NCI-H2029 treated with DMSO at 0.1 percent for 48 hours (cell line): ENCODE data around the gene TSR3.
"Not testable (repeated sequence)": the region's sequence is repeated elsewhere in the genome, so short reads cannot be mapped to it uniquely, and the experiment has no call there.

Experiments used
- DNase-seq: peaks from one replicate; lab custom pipeline; 2025; lab: John Stamatoyannopoulos, UW

TSR3 gene

GRCh38 chr16:1337486-1337885, 14.2 kb downstream of the TSR3 start:
- DNase-seq: no peak

DNA sequence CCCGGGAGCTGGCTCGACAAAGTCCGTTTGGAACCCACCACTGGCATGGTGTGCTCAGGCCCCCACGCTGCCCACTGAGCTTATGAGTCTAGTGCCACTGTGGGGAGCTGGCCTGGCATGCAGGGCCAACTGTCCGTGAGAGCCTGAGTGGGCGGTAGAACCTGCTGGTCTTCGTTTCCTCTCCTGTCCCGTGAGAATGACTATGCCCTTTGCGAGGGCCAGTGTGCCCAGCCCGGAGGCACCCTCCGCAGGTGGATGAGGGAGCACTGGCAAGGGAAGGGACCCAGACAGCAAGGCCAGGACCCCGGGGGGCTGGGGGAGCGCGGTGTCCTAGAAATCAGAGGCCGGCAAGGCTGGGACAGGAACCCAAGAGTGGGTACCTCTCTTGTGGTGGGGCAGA, 15.1 kb downstream of the TSR3 start:
- no peak for DNase-seq

DNA sequence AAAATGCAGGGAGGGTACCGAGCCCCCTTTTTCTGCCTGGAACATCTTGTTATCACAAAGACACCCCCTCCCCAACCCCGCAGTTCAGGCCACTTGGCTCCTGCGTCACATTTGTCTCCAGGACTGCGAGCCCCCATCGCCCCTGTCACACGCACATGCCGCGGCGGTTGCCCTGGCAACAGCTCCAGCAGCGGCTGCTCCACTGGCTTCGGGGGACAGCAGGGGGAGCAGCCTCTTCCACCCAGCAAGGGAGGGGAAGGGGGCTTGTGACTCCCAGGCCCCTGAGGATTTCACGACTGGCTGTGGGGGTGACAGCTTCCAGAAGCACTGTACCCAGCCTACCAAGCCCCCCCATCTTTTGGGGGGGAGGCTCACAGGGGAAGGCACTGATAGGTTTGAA, 15.7 kb downstream of the TSR3 start:
- no peak for DNase-seq

DNA sequence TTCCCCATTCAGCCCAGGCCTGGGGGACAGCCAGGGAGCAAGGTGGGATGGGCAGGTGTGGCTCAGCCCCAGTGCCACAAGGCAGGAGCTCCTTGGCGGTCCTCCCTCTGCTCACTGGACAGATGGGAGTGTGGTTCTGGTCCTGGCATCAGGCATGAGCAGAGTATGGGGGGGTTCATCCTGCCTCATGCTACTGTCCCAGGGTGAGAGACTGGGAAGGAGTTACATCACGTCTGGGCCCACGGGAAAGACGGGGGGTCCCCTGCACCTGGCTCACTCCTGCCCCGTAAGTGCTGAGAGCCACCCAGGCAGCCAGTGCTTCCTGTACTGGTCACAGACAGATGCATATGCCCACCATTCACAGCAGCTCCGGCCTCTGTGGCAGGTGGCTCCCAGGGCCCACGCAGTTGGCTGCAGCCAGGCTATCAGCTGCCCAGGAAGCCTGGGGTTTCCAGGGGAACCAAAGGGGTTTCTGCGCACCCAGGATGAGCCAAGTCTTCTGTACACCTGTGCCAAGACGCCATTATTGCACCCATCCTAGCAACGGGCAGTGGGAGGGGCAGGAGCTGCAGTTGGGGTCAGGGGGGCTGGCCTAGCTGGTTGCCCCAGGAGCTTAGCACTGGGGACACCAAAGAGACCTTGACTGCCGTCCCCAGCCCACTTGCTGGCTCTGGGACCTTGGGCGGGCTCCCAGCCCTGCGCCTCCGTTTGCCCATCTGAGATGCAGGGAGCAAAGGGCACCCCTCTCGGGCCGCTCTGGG, 16.3 kb downstream of the TSR3 start:
- no peak for DNase-seq

GRCh38 chr16:1334739-1335138, 16.9 kb downstream of the TSR3 start:
- DNase-seq: no peak

DNA sequence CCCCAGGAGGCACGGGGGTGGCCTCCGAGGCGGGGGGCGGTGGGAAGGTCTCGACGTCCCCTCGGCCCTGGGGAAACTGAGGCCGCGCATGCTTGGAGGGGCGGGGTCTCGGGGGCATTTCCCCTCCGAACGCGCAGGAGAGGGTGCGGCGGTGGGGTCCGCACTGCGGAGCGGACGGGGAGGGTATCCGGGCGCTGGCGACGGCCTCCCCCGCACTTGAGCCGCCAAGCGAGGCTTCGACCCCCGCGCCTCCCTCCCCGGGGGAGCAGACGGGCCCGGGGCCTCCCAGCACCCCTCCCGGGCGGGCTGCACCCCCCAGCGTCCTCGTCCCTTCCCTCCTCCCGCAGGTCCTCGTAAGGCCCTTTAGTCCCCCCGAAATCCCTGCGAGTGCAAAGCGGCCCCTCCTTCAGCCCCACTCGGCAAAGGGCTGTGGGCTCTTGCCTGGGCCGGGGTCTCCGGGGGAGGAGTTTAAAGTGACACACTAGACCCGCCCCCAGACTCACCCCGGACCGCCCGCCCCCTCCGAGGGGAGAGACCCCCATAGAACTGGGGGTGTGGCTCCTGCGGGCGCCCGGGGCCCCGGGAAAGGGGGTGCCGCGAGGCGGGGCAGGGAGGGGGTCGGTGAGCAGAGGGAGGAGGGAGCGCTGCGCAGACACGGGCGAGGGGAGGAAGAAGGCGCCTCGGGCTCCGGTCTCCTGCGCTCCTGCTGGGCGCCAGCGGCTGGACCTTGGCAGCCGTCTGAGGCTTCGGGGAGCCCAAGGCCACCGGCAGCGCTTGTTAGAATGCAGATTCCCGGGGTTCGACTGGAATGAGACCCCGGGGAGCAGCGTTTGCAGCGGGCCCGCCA, 17.6 kb downstream of the TSR3 start:
- DNase-seq: no peak

GRCh38 chr16:1333149-1333812, 18.4 kb downstream of the TSR3 start, which contains the start of gene BAIAP3:
Gene BAIAP3 (plus strand): TSS chr16:1333645. CDS start chr16:1338550, 4,905 bp downstream.
- no peak for DNase-seq

- DNase-seq: no peak
Observed at GRCh38 chr16:1332618-1333148, 19.0 kb downstream of the TSR3 start.

- peak; percentile 70 for DNase-seq
Observed at GRCh38 chr16:1331712-1332617, 19.7 kb downstream of the TSR3 start.

DNA sequence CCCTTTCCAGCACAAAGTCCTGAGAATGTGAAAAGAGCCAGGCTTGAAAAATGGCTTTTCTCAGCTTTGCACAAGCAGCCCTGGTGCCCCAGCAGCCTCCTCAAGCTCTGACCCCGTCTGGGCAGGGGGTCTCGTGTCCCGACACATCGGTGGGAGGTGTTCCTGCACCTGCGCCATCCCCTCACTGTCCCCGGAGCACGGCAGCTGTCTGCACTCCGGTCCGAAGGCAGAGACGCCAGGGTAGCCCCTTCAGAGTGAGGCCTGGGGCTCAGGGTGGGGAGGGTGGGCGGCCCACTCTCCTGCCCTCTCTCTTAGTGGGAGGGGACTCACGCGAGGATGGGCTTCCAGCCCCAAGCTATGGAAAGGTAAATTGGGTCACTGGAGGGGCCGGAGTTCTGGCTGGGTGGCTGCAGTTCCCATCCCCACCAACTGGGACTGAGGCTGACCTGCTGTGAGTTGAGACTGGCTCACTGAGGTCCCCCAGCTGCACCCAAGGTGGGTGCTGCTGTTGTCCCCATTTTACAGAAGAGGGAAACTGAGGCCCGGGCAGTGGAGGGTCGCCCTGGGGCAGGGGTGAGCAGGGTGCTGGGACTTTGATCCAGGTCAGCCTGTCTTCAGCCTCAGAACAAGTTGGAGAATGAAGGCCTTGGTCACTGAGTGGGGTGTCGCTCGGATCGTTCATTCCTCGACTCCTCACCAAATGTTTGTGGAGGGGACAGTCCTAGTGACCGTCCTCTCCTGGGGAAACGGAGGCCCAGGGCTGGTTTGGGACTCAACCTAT, 20.6 kb downstream of the TSR3 start:
- no peak for DNase-seq

GRCh38 chr16:1330260-1330914, 21.3 kb downstream of the TSR3 start:
- DNase-seq: no peak

DNA sequence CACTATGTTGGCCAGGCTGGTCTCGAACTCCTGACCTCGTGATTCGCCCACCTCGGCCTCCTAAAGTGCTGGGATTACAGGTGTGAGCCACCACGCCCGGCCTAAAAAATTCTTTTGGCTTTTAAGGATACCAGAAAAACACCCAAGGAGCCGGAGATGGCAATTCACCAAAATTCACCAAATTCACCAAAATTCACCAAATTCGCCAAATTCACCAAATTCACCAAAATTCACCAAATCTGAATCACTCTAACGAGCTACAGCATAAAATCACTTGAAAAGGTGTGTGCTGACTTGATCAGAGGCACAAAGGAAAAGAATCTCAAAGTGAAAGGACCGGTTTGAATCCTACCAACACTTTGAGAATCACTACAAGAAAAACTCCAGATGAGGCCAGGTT, 22.7 kb downstream of the TSR3 start:
- DNase-seq: not testable (repeated sequence)

DNA sequence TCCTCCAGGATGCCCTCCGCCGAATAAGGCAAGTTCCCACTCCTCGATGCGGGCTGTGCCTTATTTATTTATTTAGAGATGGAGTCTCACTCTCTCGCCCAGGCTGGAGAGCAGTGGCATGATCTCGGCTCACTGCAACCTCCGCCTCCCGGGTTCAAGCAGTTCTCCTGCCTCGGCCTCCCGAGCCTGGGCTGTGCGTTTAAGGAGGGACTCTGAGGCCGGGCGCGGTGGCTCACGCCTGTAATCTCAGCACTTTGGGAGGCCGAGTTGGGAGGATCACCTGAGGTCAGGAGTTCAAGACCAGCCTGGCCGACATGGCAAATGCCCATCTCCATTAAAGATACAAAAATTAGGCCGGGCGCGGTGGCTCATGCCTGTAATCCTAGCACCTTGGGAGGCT, 23.5 kb downstream of the TSR3 start:
- DNase-seq: not testable (repeated sequence)

DNA sequence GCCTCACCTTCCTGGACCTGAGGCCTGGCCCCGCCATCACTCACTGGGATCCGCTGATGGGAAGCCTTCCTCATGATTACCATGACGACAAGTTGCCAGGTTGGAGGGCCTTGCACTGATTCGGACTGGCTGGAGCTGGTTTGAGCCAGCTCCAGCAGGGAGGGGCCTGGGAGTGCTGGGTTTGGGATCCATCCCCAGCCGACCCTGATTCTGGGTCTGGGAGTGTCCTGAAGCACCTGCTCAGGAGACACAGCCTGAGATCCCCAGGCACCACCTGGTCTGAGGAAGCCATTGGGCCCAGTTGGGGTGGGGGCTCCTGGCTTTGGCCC, 24.1 kb downstream of the TSR3 start:
- DNase-seq: no peak

GRCh38 chr16:1326946-1327618, 24.6 kb downstream of the TSR3 start:
- DNase-seq: no peak

DNA sequence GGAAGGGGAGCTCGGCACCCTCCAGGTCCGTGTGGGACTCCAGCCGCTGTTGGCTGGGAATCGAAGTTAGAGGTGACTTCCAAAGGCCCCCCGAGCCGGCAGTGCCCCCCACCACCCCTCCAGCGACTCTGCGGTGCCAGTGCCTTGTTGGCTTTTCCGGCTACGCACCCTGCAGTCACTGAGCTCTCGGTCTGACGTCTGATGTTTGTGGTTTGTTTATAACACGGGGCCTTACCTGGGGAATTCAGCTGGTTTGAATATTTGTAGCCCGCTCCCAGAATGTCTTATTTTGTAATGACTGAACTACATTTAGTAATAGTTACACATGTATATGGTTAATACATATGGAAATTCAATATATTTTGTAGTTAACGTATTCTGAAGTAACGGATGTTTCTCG, 25.3 kb downstream of the TSR3 start:
- DNase-seq: no peak

DNA sequence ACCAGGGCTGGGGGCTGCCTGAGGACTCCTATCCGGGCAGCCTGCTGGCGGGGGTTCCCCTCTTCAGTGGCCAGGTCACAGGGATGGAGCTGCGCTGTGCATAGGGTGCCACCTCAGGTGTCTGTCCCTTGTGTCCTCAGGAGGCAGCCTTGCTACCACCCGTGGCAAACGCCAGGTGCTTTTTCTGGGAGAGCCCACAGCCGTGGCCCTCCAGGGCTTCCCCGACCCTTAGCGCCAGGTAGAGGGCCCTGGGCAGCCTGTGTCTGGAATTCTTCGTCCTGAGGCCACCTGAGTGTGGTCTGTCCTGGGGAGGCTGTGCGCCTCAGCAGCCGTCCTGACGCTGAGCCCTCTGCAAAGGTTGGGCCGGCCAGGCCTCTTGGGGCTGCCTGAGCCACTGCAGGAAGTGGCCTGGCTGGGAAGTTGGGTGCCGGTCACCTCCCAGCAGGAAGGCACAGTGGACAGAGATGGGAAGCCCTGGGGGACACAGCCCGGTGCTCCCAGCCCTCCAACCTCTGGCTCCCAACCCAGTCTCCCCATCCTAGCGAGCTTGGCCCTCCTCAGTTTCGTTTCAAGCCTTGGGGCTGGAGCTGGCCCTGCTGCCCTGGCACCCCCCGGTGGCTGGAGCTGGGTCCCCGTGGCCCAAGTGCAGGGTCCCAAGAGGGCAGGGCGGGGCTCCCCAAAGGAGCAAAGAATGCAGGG, 25.9 kb downstream of the TSR3 start:
- no peak for DNase-seq

DNA sequence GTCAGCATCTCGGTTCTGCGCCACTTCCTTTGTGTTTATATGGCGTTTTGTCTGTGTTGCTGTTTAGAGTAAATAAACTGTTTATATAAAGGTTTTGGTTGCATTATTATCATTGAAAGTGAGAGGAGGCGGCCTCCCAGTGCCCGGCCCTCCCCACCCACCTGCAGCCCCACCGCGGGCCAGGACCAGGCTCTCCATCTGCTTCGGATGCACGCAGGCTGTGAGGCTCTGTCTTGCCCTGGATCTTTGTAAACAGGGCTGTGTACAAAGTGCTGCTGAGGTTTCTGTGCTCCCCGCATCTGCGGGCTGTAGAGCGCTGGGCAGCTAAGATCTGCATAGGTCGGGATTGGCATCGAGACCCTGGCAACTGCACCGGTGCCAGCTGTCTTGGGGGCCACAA, 26.4 kb downstream of the TSR3 start:
- no peak for DNase-seq

- DNase-seq: no peak
Observed at GRCh38 chr16:1324286-1324826, 27.3 kb downstream of the TSR3 start.
